Measurements from ENCODE around the gene CCDC85B.
A peak's percentile ranks its signal among the peaks of the same experiment; 100 is the strongest.

CCDC85B gene

DNA sequence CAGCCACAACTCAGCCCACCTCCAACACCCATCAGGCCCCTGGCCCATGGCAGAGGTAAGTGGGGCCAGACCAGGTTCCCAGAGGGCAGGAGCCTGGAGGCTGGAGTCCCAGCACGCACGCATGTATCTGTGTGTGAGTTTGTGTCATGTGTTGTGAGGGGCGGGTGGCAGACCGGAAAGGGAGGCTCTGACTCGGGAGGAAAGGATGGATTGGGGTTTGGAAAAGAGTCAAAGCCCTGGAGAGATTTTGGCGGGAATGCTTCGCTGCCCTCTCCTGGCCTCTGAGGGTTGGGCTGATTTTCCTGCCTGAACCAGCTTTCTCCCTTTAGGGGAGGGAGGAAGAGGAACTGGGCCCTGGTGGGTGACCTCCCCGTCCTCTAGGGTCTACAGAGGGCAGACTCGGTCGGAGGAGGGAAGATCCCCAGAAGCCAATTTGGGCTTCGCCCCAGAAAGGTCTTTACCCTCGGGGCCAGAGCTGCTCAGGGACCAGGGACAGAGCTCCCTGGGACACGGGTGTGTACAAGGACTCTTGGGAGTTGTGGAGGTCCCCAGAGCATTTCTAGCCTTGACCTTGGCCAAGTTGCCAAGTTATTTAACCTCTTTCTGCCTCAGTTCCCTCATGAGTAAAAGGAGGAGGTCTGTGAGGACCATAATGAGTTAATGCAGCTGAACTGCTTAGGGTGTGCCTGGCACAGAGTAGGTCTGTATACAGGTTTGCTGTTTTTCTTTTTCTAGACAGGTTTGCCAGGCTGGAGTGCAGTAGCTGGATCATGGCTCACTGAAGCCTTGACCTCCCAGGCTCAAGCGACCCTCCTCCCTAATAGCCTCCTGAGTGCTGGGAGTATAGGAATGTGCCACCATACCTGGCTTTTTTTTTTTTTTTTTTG lies 21.5 kb downstream of the CCDC85B start:
- DNase-seq (ENCODE audit: low spot score): no peak

DNA sequence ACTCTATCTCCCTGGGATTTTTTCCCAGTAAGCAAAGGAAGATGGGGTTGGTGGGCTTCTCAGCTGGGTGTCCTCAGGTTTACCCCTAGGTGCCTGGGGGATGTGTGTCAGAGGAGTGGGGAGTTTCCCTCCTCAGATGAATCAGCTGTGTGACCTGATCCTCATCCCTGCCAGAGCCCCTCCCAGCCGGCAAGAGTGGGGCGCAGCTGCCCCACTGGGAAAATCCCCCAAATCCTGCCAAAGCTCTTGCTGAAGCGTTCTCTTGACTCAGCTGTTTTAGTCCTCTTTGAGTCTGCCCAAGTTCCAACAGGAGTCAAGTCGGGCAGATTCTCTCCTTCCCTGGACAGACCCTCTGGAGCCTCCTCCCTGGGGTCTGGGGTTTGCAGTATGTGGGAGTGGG lies 22.4 kb downstream of the CCDC85B start:
- no peak for DNase-seq (ENCODE audit: low spot score)

DNA sequence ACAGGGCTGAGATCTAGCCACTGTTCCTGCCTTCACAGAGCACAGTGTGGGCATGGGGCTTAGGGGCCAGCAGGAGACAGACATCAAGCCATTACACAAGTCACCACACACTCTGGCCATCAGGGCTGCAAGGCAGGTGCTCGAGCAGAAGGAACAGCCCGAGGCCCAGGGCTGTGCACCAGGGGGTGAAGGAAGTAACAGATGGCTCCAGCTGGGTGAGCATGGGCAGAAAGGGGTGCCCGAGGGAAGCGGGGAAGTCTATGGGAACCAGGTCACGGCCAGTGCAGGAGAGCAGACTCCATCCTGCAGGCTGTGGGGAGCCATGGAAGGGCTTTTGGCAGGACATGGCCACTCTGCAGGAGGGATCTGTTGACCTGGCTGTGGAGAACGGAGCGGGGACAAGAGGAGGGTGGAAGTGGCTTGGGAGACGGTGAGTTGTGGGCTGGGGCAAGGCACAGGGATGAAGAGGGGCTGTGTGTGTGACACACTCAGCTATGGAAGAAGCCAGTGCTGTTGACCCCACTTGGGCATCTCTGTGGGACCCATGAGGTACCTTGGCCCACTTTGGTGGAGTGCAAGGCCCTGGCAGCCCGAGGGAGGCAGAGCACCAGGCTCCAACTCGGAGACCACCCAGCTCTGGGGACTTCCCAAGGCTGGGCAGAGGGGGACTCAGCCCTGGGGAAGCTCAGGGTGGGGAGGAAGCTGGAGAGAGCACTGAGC lies 24.8 kb downstream of the CCDC85B start:
- no peak for DNase-seq (ENCODE audit: low spot score)

DNA sequence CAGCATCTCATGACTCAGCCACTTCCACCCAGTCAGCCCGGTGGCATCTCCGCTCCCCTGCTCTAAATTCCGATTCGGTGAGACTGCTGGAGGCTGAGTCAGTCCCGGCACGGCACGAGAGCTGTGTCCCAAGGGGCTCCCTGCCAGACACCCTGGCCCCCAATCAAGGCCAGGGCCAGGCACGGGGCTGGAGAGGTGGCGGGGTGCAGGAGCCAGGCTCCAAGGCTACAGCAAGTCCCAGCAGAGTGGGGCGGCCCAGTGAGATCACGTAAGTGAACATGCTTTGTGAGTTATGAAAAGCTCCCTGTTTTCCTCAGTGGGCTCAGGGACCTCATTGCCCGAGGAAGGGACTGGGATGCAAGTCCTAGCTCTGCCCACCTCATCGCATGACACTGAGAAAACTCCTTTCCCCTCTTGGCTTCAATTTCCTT lies 25.4 kb downstream of the CCDC85B start:
- no peak for DNase-seq (ENCODE audit: low spot score)

DNA sequence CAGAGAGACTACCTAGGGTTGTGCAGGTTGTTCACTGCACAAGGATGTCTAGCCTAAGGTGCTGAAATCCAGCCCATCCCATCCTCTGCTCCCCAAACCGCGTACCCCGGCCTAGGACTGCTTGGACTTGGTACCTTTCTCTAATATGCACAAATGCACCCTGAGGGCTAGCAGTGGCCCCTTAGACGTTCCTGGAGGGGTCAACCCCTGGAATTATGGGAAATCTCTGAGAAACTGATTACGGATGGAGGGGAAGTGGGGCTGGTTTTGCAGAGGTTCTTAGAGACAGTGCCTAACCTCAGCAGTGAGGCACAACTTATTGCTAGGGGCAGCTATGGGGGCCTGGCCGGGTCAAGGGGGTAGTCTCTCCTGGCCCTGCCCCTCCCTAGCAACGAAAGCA lies 25.9 kb downstream of the CCDC85B start:
- no peak for DNase-seq (ENCODE audit: low spot score)

DNA sequence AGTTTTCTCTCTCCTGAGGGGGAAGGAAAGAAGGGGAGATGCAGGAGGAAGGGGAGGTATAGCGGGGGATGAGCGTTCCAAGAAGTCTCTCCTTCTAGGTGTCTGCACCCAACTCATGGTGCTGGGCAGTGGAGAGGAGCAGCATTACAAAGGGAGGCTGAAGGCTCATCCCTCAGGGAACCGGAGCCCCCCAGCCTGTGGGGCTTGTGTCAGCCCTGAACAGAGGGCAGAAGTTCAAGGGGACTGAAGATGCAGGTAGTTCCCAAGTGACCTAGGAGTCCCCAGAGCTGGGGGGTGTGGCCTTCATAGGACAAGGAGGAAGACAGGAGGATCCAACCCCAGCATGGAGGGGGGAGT lies 26.6 kb downstream of the CCDC85B start:
- DNase-seq (ENCODE audit: low spot score): no peak

DNA sequence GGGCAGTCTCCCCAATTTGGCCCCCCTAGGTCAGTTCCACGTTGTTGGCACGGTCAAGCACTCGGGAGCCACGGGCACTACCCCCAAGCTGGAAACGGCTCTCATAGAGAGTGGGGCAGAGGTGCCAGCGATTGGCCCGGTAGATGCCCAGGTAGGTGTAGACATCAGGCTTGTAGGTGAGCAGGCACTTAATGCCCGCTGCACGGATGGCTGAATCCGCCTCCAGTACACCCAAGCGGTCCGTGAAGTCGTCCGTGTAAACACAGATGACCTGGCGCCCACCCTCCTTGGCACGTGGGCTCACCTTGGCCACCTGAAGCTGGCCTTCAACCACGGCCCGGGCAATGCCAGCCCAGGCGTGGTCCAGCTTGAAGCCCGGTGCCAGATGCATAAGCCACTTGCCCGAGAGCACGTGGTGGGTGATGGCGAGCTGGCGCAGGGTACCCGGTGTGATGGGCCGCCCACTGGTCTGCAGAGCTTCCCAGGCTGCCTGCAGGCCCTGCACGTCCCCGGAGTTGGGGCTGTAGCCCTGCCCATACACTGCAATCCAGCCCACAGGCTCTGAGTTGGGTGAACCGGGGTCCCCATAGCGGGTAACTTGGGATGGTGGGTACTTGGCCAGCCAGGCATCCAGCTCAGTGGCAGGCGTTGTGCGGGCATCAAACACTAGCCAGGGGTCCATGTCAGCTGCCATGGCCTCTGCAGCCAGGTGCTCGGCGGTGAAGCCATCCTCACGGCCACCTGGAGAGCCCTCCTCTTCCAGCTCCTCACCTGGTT lies 27.1 kb downstream of the CCDC85B start:
- no peak for DNase-seq (ENCODE audit: low spot score)

DNA sequence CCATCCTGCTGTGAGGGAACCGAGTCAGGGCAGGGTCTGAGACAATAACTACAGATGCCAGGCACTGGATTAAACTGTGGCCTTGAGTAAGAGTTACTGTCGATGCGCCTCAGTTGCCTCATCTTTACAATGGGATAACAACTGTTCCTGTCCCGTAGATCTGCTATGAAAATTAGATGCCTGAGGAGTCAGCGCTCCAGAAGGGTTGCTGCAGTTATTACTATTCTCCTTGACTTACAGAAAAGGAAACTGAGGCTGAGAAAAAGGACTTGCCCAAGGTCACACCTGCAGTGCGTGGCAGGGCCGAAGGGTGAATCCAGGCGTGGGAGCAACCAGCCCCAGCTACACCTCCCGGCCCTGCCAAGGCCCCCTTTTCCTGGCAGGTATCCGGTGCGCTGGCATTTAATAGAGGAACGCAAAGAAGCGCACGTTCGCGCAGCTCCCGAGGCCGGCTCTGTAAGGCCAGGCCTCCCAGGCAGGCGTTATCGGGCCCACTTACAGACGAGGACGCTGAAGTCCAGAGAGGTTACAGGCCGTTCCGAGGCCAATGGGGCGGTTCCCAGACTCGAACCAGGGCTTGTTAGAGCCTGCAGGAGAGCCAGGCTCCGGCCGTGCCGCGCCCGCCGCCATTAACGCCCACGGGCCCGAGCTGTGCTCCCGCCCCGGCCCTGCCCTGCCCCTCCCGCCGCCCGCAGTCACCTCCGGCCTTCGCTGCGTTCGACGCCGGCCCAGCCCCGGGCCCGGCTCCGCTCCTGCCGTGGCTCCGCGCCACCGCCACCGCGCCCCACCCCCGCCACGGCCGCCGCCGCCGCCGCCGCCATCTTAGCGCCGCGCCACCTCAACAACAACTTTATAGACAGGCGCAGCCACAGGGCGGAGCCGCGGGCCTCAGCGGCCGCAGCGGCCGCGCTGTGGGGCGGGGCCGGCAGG lies 28.0 kb downstream of the CCDC85B start, which contains the start of gene C11orf68:
C11orf68 (minus strand) TSS at position 852 of the 930 bp plus-strand sequence; CDS start at position 821, 31 bp downstream.
- DNase-seq (ENCODE audit: low spot score): no peak

DNA sequence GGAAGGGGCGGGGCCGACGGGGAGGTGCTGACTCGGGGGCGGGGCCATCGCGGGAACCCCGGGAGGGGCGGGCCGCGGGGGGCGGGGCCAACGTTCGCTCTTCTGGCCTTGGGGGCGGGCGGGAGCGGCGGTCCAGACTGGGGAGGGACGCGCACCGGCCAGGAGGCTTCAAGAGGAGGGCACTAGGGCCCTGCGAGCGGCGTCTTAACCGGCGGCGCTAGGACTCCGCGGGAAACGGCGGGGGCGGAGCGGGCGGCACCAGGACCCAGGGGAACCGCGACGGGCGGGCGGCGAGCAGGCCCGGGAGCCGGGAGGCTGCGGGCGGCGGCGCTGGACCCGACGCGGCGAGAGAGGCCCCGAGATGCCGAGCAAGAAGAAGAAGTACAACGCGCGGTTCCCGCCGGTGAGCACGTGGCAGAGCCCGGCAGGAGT lies 28.7 kb downstream of the CCDC85B start, which contains the start of gene DRAP1:
DRAP1 (plus strand) TSS at position 286 of the 432 bp plus-strand sequence; CDS start at position 362, 76 bp downstream.
- peak; percentile 97 for DNase-seq (ENCODE audit: low spot score)

DNA sequence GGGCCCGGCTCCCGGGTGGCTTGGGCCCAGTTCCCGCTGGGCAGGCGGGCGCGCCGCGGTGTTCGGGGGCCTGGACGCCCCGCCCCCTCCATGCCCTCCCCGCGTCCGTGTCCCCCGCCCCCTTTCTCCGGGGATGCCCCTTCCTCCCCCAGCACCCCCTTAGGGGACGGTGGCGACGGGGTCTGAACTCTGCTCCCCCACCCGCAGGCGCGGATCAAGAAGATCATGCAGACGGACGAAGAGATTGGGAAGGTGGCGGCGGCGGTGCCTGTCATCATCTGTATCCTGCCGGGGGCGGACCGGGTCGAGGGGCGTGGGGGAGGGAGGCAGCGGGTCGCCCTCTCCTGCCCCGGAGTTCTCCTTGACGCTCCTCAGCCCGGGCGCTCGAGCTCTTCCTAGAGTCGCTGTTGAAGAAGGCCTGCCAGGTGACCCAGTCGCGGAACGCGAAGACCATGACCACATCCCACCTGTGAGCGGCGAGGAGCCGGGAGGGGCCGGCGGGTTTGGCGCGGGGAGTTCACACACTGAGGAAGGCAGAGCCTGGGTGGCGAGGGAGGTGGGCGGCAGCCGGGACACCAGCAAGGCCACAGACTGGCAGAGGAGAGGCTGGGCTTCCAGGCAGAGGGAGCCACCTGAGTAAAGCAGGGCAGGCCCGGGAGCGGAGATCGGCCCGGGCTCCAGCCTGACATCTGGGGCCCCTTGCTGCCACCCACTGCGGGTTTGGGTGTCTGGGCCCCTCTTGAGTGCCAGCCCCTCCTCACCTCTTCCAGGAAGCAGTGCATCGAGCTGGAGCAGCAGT lies 29.3 kb downstream of the CCDC85B start:
- DNase-seq (ENCODE audit: low spot score): no peak

DNA sequence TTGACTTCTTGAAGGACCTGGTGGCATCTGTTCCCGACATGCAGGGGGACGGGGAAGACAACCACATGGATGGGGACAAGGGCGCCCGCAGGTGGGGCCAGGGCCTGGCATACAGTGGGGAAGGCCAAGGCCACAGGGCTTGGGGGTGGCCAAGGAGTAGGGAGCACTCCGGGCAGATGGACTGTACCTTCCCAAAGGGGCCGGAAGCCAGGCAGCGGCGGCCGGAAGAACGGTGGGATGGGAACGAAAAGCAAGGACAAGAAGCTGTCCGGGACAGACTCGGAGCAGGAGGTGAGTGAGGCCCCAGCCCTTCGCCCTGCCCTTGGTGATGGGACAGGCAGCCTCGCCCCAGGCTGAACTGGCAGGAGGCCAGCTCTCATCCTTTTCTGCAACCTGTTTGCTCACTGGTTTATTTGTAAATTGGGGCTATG lies 29.9 kb downstream of the CCDC85B start:
- no peak for DNase-seq (ENCODE audit: low spot score)

DNA sequence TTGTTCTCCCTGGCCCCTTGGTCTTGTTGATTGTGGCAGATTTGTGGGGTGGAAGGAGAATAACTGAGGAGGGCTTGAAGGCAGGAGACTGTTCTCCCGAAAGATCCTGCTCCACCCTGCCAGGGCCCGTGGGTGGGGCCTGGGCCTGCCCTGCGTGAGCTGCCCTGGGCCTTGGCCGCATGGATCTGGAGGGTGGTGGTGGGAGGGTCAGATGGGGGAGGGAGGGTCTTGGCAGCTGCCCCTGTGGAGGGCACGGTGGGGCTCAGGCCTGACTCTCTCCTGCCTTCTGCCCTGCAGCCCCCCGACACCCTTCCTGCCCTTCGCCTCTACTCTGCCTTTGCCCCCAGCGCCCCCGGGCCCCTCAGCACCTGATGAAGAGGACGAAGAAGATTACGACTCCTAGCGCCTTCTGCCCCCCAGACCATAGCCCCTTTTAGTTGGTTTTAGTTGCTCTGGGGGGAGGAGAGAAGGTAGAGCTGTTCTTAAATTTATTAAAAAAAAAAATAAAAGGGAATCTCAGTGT lies 30.6 kb downstream of the CCDC85B start:
- no peak for DNase-seq (ENCODE audit: low spot score)

DNA sequence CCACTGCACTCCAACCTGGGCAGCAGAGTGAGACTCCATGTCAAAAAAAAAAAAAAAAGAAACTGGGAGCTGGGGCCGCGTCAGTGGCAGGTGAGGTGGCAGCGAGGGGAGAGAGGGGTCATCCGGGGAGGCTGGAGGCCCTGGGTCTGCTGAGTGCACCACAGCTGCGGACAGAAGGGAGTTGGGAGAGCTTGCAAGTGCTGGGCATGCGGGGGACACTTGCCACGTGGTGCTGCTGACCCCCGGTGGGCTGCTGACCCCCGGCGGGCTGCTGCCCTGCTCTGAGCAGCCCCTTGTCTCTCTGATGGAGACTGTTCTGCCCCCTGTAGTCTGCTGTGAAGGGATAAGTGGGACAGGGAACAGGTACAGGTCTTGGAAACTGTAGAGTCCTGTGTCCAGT lies 31.4 kb downstream of the CCDC85B start:
- no peak for DNase-seq (ENCODE audit: low spot score)

DNA sequence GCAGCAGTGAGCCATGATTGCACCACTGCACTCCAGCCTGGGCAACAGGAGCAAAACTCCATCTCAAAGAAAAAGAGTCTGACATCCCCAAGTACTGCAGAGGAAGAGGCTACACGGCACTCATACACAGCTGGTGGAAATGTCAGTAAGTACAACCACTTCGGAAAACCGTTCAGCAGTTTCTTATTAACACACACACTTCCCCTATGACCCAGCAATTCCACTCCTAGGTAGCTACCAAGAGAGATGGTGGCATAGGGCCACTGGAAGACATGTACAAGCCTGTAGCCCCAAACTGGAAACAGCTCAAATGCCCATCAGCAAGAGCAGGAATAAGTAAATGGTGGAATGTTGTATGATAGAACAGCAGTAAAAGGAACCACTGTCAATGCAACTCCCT lies 32.1 kb downstream of the CCDC85B start:
- no peak for DNase-seq (ENCODE audit: low spot score)

DNA sequence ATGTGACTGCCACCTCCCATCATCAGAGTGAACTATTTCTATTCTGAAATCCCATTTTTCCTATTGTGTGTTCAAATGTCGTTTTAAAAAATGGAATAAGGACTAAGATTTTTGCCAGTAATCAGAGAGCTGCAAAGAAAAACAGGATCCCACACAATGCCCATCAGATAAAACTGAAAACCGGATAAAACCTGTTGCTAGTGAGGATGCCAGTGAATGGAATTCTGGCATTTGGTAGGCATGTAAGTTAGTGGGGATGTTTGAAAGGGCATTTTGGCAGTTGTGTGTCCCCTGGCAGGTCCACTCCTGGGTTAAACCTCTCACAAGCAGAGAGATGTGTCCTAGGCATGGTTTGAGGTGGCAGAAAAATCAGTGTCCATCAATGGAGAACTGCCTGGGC lies 34.9 kb downstream of the CCDC85B start:
- no peak for DNase-seq (ENCODE audit: low spot score)

DNA sequence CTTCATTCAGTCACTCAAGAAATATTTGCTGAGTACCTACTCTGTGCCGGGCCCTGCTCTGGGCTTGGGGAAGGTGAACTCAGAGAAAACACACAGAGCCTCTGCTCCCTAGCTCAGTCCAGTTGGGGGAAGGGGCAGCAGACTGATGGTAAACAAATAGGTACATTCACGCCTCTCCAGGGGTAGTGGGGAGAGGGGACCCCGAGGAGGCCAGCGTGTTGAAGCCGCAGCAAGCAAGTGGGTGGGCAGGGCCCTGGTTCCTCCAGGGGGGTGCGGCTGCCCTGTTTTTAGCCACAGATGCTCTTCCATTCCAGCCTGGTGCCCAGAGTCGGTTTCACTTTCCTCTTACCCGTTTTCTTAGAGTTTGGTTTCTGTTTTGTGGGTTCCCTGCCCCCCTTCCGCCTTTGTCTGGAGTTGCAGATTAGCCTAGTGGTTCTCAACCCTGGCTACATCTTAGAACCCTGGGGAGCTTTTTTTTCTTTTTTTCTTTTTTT lies 37.5 kb downstream of the CCDC85B start:
- peak; percentile 38 for DNase-seq (ENCODE audit: low spot score)

DNA sequence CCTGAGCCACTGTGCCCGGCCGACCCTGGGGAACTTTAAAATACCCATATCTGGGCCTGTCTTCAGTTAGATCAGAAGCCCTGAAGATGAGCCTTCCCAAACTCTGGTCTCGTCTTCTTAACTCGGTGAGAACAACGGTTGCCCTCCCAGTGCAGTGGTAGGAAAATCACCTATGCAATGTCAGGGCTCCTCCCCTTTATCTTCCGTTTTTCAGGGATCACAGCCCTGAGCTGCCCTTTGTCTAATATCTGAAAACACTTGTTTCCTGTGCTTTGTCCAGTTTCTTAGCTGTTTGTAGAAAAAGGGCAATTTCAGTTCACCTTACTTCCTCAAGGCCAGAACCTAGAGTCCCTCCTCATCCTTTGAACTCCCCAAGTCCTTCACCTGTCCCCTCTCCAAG lies 38.2 kb downstream of the CCDC85B start:
- no peak for DNase-seq (ENCODE audit: low spot score)

DNA sequence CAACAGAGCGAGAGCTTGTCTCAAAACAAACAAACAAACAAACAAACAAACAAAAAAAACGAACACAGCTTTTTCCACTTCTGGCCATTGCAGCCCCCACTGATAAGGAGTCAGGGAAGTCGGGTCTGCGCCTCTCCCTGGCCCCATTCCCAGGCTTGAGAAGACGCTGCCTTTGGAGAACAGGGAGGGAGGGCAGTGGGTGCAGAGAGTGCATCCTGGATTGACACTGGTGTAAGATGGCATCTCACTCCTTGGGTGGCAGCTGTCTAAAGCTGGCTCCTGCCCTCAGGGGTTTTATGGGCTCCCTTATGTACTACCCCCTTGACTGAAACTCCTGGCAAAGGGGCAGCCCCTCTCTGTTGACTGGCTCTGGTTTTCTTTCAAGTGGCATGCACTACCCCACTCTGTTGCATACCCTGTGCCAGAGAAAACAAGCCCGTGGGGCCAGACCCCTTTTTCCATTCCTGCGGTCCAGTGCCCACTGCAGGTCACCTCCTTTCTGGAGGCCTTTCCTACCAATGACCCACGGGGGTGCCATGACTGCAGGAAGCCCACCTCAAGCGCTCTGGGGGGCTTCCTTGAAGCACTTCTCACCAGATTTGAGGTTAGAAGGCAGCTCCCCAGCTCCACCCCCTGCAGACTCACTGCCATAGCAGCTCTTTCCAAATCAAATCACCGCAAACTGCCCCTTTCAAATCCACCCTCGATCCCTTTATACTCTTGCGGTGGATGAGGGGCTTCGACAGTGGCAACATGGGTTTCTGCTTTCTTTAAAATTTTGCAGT lies 41.5 kb downstream of the CCDC85B start:
- no peak for DNase-seq (ENCODE audit: low spot score)

DNA sequence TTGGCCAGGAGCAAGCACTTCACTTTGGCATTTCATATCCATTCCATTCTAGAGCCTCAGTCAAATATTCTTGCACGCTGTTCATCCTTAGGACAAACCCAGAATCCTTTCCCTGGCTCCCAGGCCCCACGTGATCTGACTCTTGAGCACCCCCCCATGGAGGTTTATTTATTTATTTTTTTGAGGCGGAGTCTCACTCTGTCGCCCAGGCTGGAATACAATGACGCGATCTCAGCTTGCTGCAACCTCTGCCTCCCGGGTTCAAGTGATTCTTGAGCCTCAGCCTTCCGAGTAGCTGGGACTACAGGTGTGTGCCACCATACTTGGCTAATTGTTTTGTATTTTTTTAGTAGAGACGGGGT lies 42.1 kb downstream of the CCDC85B start:
- no peak for DNase-seq (ENCODE audit: low spot score)

All from pons (tissue), 1 donor.